H1 (cell line): Measurements from ENCODE around the gene WAC. TPM values are rescaled to one million over a fixed set of nuclear protein-coding genes. Genes with fewer than 3 reads are reported as not detected.

Experiments used
- BRCA1 ChIP-seq: IDR thresholded peaks from 2 replicates; pipeline ENCODE4 v1.6.1; 2012; ENCODE audit warnings: low read depth, low read length, improper control_type of control experiment
- CHD7 ChIP-seq: fragments of 300-600 bp; sonication (generic); IDR thresholded peaks from 2 replicates; pipeline ENCODE4 v1.7.1; 2012; ENCODE audit warnings: low read length, moderate library complexity, mild to moderate bottlenecking, inconsistent platforms; ENCODE audit not compliant: insufficient replicate concordance
- GTF2F1 ChIP-seq: IDR thresholded peaks from 2 replicates; pipeline ENCODE4 v1.6.1; 2012; ENCODE audit warnings: low read depth, low read length, improper control_type of control experiment, borderline replicate concordance
- KDM4A ChIP-seq: IDR thresholded peaks from one replicate; pipeline ENCODE4 v1.7.1; 2012; ENCODE audit warnings: low read depth, mild to moderate bottlenecking, moderate library complexity, low read length, inconsistent platforms; ENCODE audit not compliant: severe bottlenecking
- MAFK ChIP-seq: IDR thresholded peaks from 2 replicates; pipeline ENCODE4 v1.6.1; 2012; ENCODE audit warnings: low read depth, mild to moderate bottlenecking, improper control_type of control experiment, low read length
- MAX ChIP-seq: IDR thresholded peaks from 2 replicates; pipeline ENCODE4 v1.6.1; 2012; ENCODE audit warnings: inconsistent platforms
- POLR2A ChIP-seq, 2 experiments: IDR thresholded peaks; 1 replicate in 1 of 2; 2 replicates in 1 of 2; pipeline ENCODE4 v1.6.1; 2011; ENCODE audit warnings: low read depth in 2 of 2, low read length in 2 of 2, mild to moderate bottlenecking in 2 of 2; ENCODE audit errors: control extremely low read depth in 1 of 2
- SIX5 ChIP-seq: IDR thresholded peaks from 2 replicates; pipeline ENCODE4 v1.6.1; 2011; ENCODE audit warnings: mild to moderate bottlenecking, low read depth, low read length
- SP2 ChIP-seq: IDR thresholded peaks from 2 replicates; pipeline ENCODE4 v1.6.1; 2012; ENCODE audit warnings: mild to moderate bottlenecking, low read length, inconsistent platforms
- SRF ChIP-seq: IDR thresholded peaks from 2 replicates; pipeline ENCODE4 v1.6.1; 2011; ENCODE audit warnings: mild to moderate bottlenecking, low read depth, low read length, moderate library complexity
- ZNF274 ChIP-seq: IDR thresholded peaks from 2 replicates; pipeline ENCODE4 v1.7.0; 2012; ENCODE audit warnings: low read length, borderline replicate concordance; ENCODE audit errors: extremely low read depth
- polyA plus RNA-seq, 7 experiments: library from polyadenylated mRNA; depleted of rRNA in 3 of 7; stranded (reverse) in 5 of 7; unstranded in 2 of 7; fragments of >200 nt in 5 of 7; fragments of 200-250 nt in 2 of 7; gene quantifications; 1 replicate in 5 of 7; 2 replicates in 1 of 7; 4 replicates in 1 of 7; pipeline versions ENCODE4 v1.2.1 to v1.2.3, GENCODE V29; 2011 to 2013; ENCODE audit warnings: missing spikeins in 2 of 7, mixed read lengths in 2 of 7
- total RNA-seq: library from RNA; stranded (reverse); fragmentation: NEBNext Ultra II Directional; extraction: Animal tissue kit (Norgen Biotek cat#: 25700); gene quantifications from 2 replicates; pipeline ENCODE4 v1.2.1, GENCODE V29; 2021

WAC gene
- total and polyA plus RNA-seq, 2 of the 8 experiments (the other 6 are each of a cell fraction or from before 2014, with no cell fraction given) = 72.9 to 128 TPM

GRCh38 chr10:28581916-28582315, 49.0 kb downstream of the WAC start (continued):
- TF ChIP-seq SP2 (no peak), MAX (no peak), CHD7 (no peak), SRF (no peak), POLR2A (IDR thresholded peaks at IDR 0.05; ENCODE audit: control extremely low read depth in 1 of 2, low read depth in 2 of 2, low read length in 2 of 2) (no peak), BRCA1 (no peak), KDM4A (no peak), ZNF274 (no peak), MAFK (no peak), SIX5 (no peak), GTF2F1 (no peak)
